ENCODE data around the gene FLNC.

FLNC gene

GRCh38 chr7:128904381-128905197 is 74.4 kb downstream of the FLNC start:
- DNase-seq (ENCODE audit: insufficient read length, low spot score) = peak; percentile 75
- FAIRE-seq = peak; percentile 93

DNA sequence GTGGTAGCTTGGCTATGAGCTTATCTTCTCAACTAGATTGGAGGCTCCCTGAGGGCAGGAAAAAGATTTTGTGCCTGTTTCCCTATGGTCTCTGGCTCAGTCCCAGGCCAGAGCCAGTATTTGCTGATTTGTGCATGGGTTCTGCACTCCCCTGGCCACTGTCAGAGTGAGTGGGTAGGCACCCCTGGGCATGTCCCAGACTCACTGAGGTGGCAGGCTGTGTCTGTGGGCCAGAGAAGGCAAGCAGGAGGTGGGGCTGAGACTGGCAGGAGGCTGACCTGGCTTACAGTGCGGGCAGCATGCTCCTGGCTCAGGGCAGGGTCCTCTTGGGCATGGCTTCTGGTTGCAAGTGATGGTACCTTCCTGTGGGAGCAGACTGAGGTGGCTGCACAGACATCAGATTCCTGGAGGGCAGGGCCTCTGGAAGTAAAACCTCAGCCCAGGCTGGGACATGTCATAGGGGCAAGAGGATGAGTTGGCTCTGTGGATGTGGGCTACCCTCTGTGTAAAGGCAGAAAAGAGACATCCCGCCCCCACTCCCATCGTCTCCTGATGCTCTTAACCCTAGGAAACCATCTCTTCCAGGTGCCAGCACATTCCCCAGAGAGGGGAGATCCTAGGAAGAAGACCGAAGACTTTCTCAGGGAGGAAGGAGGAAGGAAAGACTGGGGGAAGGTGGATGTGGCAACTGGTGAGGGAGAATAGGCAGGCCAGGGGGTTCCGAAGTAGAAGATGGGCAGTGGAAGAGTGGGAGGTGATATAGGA is 76.0 kb downstream of the FLNC start:
- DNase-seq (ENCODE audit: insufficient read length, low spot score) (no peak), FAIRE-seq (no peak)

DNA sequence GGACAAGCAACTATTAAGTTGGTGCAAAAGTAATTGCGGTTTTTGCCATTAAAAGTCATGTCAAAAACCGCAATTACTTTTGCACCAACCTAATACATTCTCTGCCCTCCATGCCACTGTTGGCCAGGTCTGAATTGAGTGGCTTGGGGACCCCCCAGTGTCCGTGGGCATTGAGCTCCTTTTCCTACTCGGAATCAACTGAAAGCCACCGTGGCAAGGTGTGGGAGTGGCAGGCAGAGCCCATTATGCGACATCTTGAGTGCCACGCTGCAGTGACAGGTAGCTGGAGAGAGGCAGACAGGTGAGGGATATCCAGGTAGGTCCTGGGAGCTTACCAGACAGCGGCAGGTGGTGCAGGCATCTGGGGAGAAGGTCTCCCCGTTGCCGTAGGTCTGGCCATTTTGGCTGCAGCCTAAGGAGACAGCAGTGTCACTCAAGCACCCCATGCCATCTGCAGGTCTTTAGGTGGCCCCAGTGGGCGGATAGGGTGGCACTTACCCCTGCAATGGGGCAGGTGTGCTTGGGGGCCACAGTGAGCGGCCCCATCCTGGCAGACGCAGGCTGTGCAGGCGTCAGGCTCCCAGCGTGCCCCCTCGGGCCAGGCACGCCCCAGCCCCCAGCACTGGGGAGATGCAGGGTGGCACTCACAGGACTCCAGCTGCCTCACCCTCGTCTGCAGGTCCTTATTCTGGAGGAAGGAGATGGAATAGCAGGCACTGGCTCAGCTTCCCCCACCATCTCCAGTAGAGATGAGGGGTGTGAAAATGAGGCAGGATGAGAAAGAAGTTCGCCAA is 76.8 kb downstream of the FLNC start:
- DNase-seq (ENCODE audit: insufficient read length, low spot score) = no peak
- no peak for FAIRE-seq
